Colonic mucosa (tissue), 4 donors: ENCODE measurements around the gene DPP10. TPM values are rescaled to one million over a fixed set of nuclear protein-coding genes. Genes with fewer than 3 reads are reported as not detected.

Experiments
- DNase-seq: peaks from one replicate; pipeline ENCODE4 v3.0.0-alpha.2; 2020
- H3K27ac ChIP-seq: fragments of 200-600 bp; one replicate; pipeline ENCODE4 v1.8.0; 2021
- H3K27me3 ChIP-seq: fragments of 200-600 bp; one replicate; pipeline ENCODE4 v1.8.0; 2021
- H3K36me3 ChIP-seq: fragments of 200-600 bp; one replicate; pipeline ENCODE4 v1.8.0; 2021
- H3K4me1 ChIP-seq: fragments of 200-600 bp; one replicate; pipeline ENCODE4 v1.8.0; 2021; ENCODE audit warnings: mild to moderate bottlenecking
- H3K4me3 ChIP-seq: fragments of 200-600 bp; one replicate; pipeline ENCODE4 v1.8.0; 2021
- H3K9ac ChIP-seq, 2 donors: one replicate each; pipeline ENCODE4 v1.7.0; 2013; ENCODE audit warnings: control low read depth in 2 of 2, low read depth in 2 of 2, low read length in 2 of 2
- H3K9me3 ChIP-seq: fragments of 200-600 bp; one replicate; pipeline ENCODE4 v1.8.0; 2021
- intact Hi-C: fragments of 100-400 bp; cut with DNase I; formaldehyde crosslinking; loops from one replicate; pipeline ENCODE4 v1.14.1; 2022
- total RNA-seq, 2 donors: library from RNA; stranded (reverse); fragmentation: NEBNext Ultra II Directional in 1 of 2; extraction: Animal tissue kit (Norgen Biotek cat#: 25700) in 1 of 2; gene quantifications; one replicate each; pipeline ENCODE4 v1.2.1, GENCODE V29; 2021
- TF ChIP-seq, protein P1 (sequence below): fragments of 200-600 bp; IDR thresholded peaks from one replicate; pipeline ENCODE4 v1.8.0; 2022; ENCODE audit warnings: antibody characterized with exemption, mild to moderate bottlenecking
- donor health status: healthy.
- donor health status: DM: no; HTN: no; CAD: no.
- donor health status: DM: no; HTN: no; CAD: no.

DPP10 gene
- total RNA-seq, 2 donors from 2014 or later = 6.0 to 8.1 TPM

GRCh38 chr2:114580691-114581090, 138.2 kb downstream of the DPP10 start:
- intact Hi-C loops = no loop called here
- H3K27me3 ChIP-seq = no peaks in the 10 kb centered on the region
- no peaks in the 10 kb centered on the region for H3K4me1 ChIP-seq
- no peaks in the 10 kb centered on the region for H3K9me3 ChIP-seq
- H3K4me3 ChIP-seq = no peak overlapping the region
- no peak overlapping the region for H3K9ac ChIP-seq
- no peaks in the 10 kb centered on the region for H3K36me3 ChIP-seq
- no peak overlapping the region for H3K27ac ChIP-seq
- TF ChIP-seq, protein P1, sequence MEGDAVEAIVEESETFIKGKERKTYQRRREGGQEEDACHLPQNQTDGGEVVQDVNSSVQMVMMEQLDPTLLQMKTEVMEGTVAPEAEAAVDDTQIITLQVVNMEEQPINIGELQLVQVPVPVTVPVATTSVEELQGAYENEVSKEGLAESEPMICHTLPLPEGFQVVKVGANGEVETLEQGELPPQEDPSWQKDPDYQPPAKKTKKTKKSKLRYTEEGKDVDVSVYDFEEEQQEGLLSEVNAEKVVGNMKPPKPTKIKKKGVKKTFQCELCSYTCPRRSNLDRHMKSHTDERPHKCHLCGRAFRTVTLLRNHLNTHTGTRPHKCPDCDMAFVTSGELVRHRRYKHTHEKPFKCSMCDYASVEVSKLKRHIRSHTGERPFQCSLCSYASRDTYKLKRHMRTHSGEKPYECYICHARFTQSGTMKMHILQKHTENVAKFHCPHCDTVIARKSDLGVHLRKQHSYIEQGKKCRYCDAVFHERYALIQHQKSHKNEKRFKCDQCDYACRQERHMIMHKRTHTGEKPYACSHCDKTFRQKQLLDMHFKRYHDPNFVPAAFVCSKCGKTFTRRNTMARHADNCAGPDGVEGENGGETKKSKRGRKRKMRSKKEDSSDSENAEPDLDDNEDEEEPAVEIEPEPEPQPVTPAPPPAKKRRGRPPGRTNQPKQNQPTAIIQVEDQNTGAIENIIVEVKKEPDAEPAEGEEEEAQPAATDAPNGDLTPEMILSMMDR = no peak
- DNase-seq = no peak

DNA sequence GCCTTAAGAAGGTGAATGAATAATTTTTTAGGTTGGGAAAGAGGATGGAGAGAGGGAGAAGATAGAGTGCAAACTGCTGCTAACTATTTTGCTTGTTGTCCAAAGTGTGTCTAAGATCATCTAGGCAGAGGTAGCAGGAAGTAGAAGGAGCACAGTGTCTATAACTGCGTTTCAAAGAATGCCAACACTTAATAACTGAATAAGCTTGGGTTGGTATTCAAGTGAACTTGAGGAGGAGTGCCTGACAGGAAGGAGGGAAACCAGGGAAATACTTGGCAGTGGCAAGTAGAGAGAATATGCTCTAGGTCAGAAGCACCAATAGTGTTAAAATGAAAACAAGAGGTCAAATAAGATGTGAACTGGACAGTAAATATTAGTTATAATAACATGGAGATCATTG, 155.9 kb downstream of the DPP10 start:
- DNase-seq = no peak
- H3K27ac ChIP-seq = no peak overlapping the region
- TF ChIP-seq, protein P1 = no peak
- intact Hi-C loops = no loop called here
- no peak overlapping the region for H3K9ac ChIP-seq
- no peaks in the 10 kb centered on the region for H3K4me1 ChIP-seq
- H3K36me3 ChIP-seq = no peaks in the 10 kb centered on the region
- no peaks in the 10 kb centered on the region for H3K9me3 ChIP-seq
- H3K27me3 ChIP-seq = no peaks in the 10 kb centered on the region
- no peak overlapping the region for H3K4me3 ChIP-seq

DNA sequence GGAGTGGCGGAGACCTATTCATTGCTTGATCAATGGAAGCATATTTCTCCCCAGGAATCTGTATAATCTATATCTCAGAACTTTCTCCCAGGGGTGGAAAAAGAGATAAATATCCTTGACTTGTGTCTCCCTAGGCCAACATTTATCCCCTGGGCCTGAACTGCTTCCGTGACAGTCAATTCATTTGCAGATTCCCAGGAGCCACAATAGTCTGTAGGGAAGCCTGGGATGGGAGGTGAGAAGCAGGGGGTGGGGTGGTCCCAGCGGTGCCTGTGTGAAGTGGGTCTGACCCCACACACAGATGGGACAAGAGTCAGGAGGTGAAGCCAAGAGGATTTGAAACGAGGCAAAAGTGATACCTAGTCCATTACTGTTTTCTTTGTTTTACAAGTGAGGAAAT, 166.8 kb downstream of the DPP10 start:
- Histone ChIP-seq H3K27ac (no peak overlapping the region), H3K27me3 (no peaks in the 10 kb centered on the region), H3K36me3 (no peaks in the 10 kb centered on the region), H3K9ac (no peak overlapping the region), H3K9me3 (no peaks in the 10 kb centered on the region), H3K4me1 (no peaks in the 10 kb centered on the region), H3K4me3 (no peak overlapping the region)
- DNase-seq = no peak
- TF ChIP-seq, protein P1 = no peak
- intact Hi-C loops = no loop called here

DNA sequence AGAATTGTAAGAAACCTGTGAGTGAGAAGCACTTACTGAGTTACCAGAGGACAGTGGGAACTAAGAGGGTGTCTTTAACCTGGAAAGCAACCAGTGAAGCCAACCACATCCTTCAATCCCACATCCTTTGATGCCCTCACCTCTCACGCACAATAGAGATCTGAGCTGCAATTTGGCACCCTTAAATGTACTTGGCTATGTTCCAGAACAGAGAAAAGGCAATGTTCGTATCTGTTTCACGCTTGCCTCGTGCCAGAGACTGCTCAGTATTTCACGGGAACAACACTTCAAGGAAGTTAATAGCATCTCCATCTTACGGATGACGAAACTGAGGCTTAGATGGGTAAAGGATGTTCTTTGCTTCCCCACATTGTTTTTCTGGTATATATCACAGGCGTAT, 167.4 kb downstream of the DPP10 start:
- Histone ChIP-seq H3K9me3 (no peaks in the 10 kb centered on the region), H3K27ac (no peak overlapping the region), H3K4me1 (no peaks in the 10 kb centered on the region), H3K27me3 (no peaks in the 10 kb centered on the region), H3K4me3 (no peak overlapping the region), H3K36me3 (no peaks in the 10 kb centered on the region), H3K9ac (no peak overlapping the region)
- TF ChIP-seq, protein P1 = no peak
- no peak for DNase-seq
- intact Hi-C loops = no loop called here

DNA sequence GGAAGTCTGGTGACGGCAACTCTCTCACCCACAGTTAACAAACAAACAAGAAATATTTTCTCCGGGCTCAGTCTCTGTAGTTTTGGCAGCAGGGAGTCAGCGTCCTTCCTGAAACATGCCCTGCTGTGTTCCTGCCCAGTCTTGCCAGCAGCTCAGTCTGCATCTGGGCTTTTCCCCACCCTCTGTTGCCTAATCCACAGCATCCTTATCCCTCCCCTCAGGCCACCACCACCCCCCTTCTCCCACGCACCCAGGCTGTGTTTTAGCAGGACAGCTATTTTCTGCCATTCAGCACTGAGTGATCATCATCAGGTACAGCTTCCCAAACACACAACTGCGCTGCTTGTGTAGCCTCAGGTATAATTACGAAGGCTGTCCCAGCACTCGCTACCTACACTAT, 168.2 kb downstream of the DPP10 start:
- H3K27me3 ChIP-seq = no peaks in the 10 kb centered on the region
- no peaks in the 10 kb centered on the region for H3K4me1 ChIP-seq
- H3K36me3 ChIP-seq = no peaks in the 10 kb centered on the region
- no peak for DNase-seq
- TF ChIP-seq, protein P1 = no peak
- H3K27ac ChIP-seq = no peak overlapping the region
- intact Hi-C loops = no loop called here
- H3K4me3 ChIP-seq = no peak overlapping the region
- no peak overlapping the region for H3K9ac ChIP-seq
- H3K9me3 ChIP-seq = no peaks in the 10 kb centered on the region

GRCh38 chr2:114614592-114614991, 172.2 kb downstream of the DPP10 start:
- intact Hi-C loops = no loop called here
- H3K9me3 ChIP-seq = no peaks in the 10 kb centered on the region
- TF ChIP-seq, protein P1 = no peak
- H3K27me3 ChIP-seq = no peaks in the 10 kb centered on the region
- H3K4me1 ChIP-seq = no peaks in the 10 kb centered on the region
- no peaks in the 10 kb centered on the region for H3K36me3 ChIP-seq
- H3K4me3 ChIP-seq = no peak overlapping the region
- DNase-seq = no peak
- H3K27ac ChIP-seq = no peak overlapping the region
- no peak overlapping the region for H3K9ac ChIP-seq
